GM23338 (cell line): ENCODE results near the gene FAP. TPM values are rescaled to one million over a fixed set of nuclear protein-coding genes. Genes with fewer than 3 reads are reported as not detected.

Experiments used
- EZH2 ChIP-seq: fragments of 200-600 bp; sonication (generic); IDR thresholded peaks from one replicate; pipeline ENCODE4 v1.8.0; 2017; ENCODE audit warnings: antibody characterized with exemption, mild to moderate bottlenecking, low read depth; ENCODE audit not compliant: unreplicated experiment
- JUNB ChIP-seq: IDR thresholded peaks from one replicate; pipeline ENCODE4 v1.6.1; 2016; ENCODE audit warnings: antibody characterized with exemption; ENCODE audit not compliant: unreplicated experiment
- NANOG ChIP-seq: IDR thresholded peaks from 2 replicates; pipeline ENCODE4 v1.6.1; 2016; ENCODE audit warnings: antibody characterized with exemption, borderline replicate concordance
- POLR2AphosphoS5 ChIP-seq: IDR thresholded peaks from 2 replicates; pipeline ENCODE4 v1.6.1; 2016; ENCODE audit warnings: antibody characterized with exemption, low read depth
- STAT1 ChIP-seq: IDR thresholded peaks from one replicate; pipeline ENCODE4 v1.6.1; 2016; ENCODE audit warnings: antibody characterized with exemption; ENCODE audit not compliant: unreplicated experiment
- ZNF114 ChIP-seq: fragments of 250-450 bp; sonication (Bioruptor Pico); IDR thresholded peaks from 2 replicates; pipeline ENCODE4 v1.5.0; 2020; ENCODE audit warnings: mild to moderate bottlenecking, moderate library complexity
- ZNF331 ChIP-seq: fragments of 250-450 bp; sonication (Bioruptor Pico); IDR thresholded peaks from 2 replicates; pipeline ENCODE4 v1.5.0; 2020; ENCODE audit warnings: low read depth, mild to moderate bottlenecking, moderate library complexity
- polyA plus RNA-seq: library from polyadenylated mRNA; unstranded; fragments of >200 nt; fragmentation: Nextera tagmentation; extraction: Ambion mirVana; gene quantifications from 2 replicates; pipeline ENCODE4 v1.2.1, GENCODE V29; 2016
- total RNA-seq: library from RNA; depleted of rRNA; stranded (reverse); fragments of >200 nt; shearing (Covaris generic); gene quantifications from 2 replicates; pipeline ENCODE4 v1.2.3, GENCODE V29; 2014
- TF ChIP-seq, protein P1 (sequence below): fragments of 250-450 bp; sonication (Bioruptor Pico); IDR thresholded peaks from 2 replicates; pipeline ENCODE4 v1.5.0; 2020; ENCODE audit warnings: mild to moderate bottlenecking, moderate library complexity
- TF ChIP-seq, protein P2 (sequence below), 2 experiments: fragments of 200-600 bp in 1 of 2; sonication (generic) in 1 of 2; conservative IDR thresholded peaks; 2 replicates each; pipeline versions ENCODE4 v1.5.1 to v1.6.1; 2016 to 2017; ENCODE audit warnings: antibody characterized with exemption in 2 of 2, low read depth in 2 of 2, mild to moderate bottlenecking in 2 of 2, moderate library complexity in 1 of 2
- TF ChIP-seq, protein P3 (sequence below): IDR thresholded peaks from 2 replicates; pipeline ENCODE4 v1.6.1; 2016; ENCODE audit warnings: antibody characterized with exemption

The FAP gene
- total and polyA plus RNA-seq, 2 experiments from 2014 or later = not detected

DNA sequence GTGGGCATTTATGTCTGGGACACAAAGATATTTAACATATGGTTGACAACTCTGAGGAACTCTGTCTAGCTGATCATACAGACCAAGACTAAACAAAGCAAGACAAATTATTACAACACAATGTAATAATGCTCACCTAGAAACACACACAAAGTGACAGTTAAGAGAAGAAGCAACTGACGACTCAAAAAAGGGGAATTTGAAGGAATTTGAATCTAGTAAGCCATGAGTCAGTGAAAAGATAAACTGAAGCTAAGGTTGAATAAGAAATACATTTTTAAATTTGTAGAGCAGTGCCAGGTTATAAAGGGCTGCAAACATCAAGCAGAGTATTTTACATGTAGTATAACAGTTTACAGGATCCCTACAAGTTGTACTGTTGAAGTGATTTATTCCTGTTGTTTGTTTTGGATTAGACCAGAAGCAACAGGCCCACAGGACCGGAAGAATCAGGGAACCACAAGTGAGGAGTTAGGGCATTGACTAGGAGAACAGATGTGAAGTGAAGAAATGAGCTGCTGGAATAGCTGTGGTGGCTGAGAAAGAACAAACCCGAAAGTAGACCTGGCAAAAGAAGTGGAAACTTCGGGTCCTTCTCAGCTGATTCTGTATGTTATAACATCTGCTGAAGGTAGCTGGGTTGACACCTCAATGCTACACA, 39.6 kb upstream of the FAP start (continued):
- TF ChIP-seq, protein P1, sequence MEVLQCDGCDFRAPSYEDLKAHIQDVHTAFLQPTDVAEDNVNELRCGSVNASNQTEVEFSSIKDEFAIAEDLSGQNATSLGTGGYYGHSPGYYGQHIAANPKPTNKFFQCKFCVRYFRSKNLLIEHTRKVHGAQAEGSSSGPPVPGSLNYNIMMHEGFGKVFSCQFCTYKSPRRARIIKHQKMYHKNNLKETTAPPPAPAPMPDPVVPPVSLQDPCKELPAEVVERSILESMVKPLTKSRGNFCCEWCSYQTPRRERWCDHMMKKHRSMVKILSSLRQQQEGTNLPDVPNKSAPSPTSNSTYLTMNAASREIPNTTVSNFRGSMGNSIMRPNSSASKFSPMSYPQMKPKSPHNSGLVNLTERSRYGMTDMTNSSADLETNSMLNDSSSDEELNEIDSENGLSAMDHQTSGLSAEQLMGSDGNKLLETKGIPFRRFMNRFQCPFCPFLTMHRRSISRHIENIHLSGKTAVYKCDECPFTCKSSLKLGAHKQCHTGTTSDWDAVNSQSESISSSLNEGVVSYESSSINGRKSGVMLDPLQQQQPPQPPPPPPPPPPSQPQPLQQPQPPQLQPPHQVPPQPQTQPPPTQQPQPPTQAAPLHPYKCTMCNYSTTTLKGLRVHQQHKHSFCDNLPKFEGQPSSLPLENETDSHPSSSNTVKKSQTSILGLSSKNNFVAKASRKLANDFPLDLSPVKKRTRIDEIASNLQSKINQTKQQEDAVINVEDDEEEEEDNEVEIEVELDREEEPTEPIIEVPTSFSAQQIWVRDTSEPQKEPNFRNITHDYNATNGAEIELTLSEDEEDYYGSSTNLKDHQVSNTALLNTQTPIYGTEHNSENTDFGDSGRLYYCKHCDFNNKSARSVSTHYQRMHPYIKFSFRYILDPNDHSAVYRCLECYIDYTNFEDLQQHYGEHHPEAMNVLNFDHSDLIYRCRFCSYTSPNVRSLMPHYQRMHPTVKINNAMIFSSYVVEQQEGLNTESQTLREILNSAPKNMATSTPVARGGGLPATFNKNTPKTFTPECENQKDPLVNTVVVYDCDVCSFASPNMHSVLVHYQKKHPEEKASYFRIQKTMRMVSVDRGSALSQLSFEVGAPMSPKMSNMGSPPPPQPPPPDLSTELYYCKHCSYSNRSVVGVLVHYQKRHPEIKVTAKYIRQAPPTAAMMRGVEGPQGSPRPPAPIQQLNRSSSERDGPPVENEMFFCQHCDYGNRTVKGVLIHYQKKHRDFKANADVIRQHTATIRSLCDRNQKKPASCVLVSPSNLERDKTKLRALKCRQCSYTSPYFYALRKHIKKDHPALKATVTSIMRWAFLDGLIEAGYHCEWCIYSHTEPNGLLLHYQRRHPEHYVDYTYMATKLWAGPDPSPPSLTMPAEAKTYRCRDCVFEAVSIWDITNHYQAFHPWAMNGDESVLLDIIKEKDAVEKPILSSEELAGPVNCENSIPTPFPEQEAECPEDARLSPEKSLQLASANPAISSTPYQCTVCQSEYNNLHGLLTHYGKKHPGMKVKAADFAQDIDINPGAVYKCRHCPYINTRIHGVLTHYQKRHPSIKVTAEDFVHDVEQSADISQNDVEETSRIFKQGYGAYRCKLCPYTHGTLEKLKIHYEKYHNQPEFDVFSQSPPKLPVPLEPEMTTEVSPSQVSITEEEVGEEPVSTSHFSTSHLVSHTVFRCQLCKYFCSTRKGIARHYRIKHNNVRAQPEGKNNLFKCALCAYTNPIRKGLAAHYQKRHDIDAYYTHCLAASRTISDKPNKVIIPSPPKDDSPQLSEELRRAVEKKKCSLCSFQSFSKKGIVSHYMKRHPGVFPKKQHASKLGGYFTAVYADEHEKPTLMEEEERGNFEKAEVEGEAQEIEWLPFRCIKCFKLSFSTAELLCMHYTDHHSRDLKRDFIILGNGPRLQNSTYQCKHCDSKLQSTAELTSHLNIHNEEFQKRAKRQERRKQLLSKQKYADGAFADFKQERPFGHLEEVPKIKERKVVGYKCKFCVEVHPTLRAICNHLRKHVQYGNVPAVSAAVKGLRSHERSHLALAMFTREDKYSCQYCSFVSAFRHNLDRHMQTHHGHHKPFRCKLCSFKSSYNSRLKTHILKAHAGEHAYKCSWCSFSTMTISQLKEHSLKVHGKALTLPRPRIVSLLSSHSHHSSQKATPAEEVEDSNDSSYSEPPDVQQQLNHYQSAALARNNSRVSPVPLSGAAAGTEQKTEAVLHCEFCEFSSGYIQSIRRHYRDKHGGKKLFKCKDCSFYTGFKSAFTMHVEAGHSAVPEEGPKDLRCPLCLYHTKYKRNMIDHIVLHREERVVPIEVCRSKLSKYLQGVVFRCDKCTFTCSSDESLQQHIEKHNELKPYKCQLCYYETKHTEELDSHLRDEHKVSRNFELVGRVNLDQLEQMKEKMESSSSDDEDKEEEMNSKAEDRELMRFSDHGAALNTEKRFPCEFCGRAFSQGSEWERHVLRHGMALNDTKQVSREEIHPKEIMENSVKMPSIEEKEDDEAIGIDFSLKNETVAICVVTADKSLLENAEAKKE (CRISPR knock-in tag) = no peak
- TF ChIP-seq POLR2AphosphoS5 (no peak), JUNB (no peak), EZH2 (no peak), NANOG (no peak), ZNF331 (no peak), ZNF114 (CRISPR knock-in tag) (no peak), STAT1 (no peak)
- TF ChIP-seq, protein P2, sequence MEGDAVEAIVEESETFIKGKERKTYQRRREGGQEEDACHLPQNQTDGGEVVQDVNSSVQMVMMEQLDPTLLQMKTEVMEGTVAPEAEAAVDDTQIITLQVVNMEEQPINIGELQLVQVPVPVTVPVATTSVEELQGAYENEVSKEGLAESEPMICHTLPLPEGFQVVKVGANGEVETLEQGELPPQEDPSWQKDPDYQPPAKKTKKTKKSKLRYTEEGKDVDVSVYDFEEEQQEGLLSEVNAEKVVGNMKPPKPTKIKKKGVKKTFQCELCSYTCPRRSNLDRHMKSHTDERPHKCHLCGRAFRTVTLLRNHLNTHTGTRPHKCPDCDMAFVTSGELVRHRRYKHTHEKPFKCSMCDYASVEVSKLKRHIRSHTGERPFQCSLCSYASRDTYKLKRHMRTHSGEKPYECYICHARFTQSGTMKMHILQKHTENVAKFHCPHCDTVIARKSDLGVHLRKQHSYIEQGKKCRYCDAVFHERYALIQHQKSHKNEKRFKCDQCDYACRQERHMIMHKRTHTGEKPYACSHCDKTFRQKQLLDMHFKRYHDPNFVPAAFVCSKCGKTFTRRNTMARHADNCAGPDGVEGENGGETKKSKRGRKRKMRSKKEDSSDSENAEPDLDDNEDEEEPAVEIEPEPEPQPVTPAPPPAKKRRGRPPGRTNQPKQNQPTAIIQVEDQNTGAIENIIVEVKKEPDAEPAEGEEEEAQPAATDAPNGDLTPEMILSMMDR (conservative IDR thresholded peaks at IDR 0.05; ENCODE audit: low read depth in 2 of 2) = no peak
- TF ChIP-seq, protein P3, sequence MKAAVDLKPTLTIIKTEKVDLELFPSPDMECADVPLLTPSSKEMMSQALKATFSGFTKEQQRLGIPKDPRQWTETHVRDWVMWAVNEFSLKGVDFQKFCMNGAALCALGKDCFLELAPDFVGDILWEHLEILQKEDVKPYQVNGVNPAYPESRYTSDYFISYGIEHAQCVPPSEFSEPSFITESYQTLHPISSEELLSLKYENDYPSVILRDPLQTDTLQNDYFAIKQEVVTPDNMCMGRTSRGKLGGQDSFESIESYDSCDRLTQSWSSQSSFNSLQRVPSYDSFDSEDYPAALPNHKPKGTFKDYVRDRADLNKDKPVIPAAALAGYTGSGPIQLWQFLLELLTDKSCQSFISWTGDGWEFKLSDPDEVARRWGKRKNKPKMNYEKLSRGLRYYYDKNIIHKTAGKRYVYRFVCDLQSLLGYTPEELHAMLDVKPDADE = no peak
